AG04449 (cell line): ENCODE measurements around the gene TARDBP.
"Not testable (repeated sequence)": the region's sequence is repeated elsewhere in the genome, so short reads cannot be mapped to it uniquely, and the experiment has no call there.

Source experiments
- CTCF ChIA-PET: fragments of 350-600 bp; formaldehyde crosslinking; extraction: SDS; loops from one replicate; lab custom pipeline; 2021; ENCODE audit warnings: antibody characterized with exemption; lab: Yijun Ruan, JAX
- POLR2A ChIA-PET: fragments of 400-600, 350-600 bp; formaldehyde crosslinking; extraction: SDS; loops from one replicate; lab custom pipeline; 2020; ENCODE audit warnings: antibody characterized with exemption, inconsistent platforms; lab: Yijun Ruan, JAX
- DNase-seq: peaks from one replicate; pipeline ENCODE4 v3.0.0-alpha.2; 2010; ENCODE audit warnings: low read depth, low spot score
- H3K4me3 ChIP-seq: 2 replicates; pipeline ENCODE4 v1.5.1; 2011; ENCODE audit warnings: low read depth, mild to moderate bottlenecking, control low read depth, low read length
- CTCF ChIP-seq: IDR thresholded peaks from one replicate; pipeline ENCODE4 v1.5.1; 2011; ENCODE audit warnings: mild to moderate bottlenecking, moderate library complexity, low read length, control low read depth, inconsistent platforms; ENCODE audit not compliant: insufficient read depth; ENCODE audit errors: missing control alignments

Gene TARDBP

GRCh38 chr1:11059155-11059967 is 46.9 kb downstream of the TARDBP start:
- H3K4me3 ChIP-seq: peak overlapping the region; percentile 86
- TF ChIP-seq CTCF: peak; percentile 2
- ChIA-PET CTCF (interaction anchor here (0.6 to 13.9 kb wide), 5 partner anchors 21 to 182 kb away, joined by 3 to 161 read pairs (median 5); no protein-coding TSS in a partner anchor), POLR2A (interaction anchor here (1.0 to 1.5 kb wide), 4 partner anchors 8 to 20 kb away, joined by 3 to 5 read pairs (median 4); no protein-coding TSS in a partner anchor)
- no peak for DNase-seq

GRCh38 chr1:11059968-11060830 is 47.7 kb downstream of the TARDBP start, which contains the start of gene SRM:
SRM (minus strand) TSS chr1:11060018; CDS start chr1:11059943, 75 bp downstream.
- ChIA-PET CTCF (interaction anchor here (0.6 to 4.2 kb wide), 11 partner anchors 8 to 586 kb away, joined by 3 to 45 read pairs (median 5); no protein-coding TSS in a partner anchor), POLR2A (interaction anchor here (0.8 to 1.5 kb wide), 5 partner anchors 8 to 20 kb away, joined by 3 to 5 read pairs (median 4); no protein-coding TSS in a partner anchor)
- no peak for DNase-seq
- H3K4me3 ChIP-seq: peak within 1 kb of the TSS; percentile 86
- peak; percentile 69 for TF ChIP-seq CTCF

GRCh38 chr1:11061652-11062365 is 49.4 kb downstream of the TARDBP start:
- no peak overlapping the region for H3K4me3 ChIP-seq
- CTCF ChIA-PET: interaction anchor here (0.9 to 4.2 kb wide), 6 partner anchors 8 to 584 kb away, joined by 3 to 45 read pairs (median 4); no protein-coding TSS in a partner anchor
- TF ChIP-seq CTCF: no peak
- no peak for DNase-seq
- POLR2A ChIA-PET: no interaction called here

GRCh38 chr1:11062965-11063401 is 50.5 kb downstream of the TARDBP start:
- no peak for TF ChIP-seq CTCF
- DNase-seq: peak; percentile 17
- CTCF ChIA-PET: interaction anchor here (0.7 to 4.2 kb wide), 2 partner anchors 25 to 601 kb away, joined by 3 to 45 read pairs; partner anchors contain the start of gene FBXO6
- POLR2A ChIA-PET: no interaction called here
- no peak overlapping the region for H3K4me3 ChIP-seq

- H3K4me3 ChIP-seq, DNase-seq, POLR2A ChIA-PET: not testable (repeated sequence)
- CTCF ChIA-PET: interaction anchor here (2.7 kb wide), 1 partner anchor 26 kb away, joined by 17 read pairs; no protein-coding TSS in a partner anchor
Observed at GRCh38 chr1:11063937-11064537, 51.6 kb downstream of the TARDBP start.
